Heart right ventricle (tissue), 16 donors: ENCODE measurements around the gene DGLUCY. TPM values are rescaled to one million over a fixed set of nuclear protein-coding genes. Genes with fewer than 3 reads are reported as not detected.

ENCODE experiments used
- ATAC-seq, 8 donors: fragments of 200-7000 bp; cut with Tn5 transposase; one replicate each; pipeline ENCODE4 v1.9.1; 2020; ENCODE audit warnings: mild to moderate bottlenecking in 8 of 8, moderate library complexity in 8 of 8, moderate number of reproducible peaks in 1 of 8
- DNase-seq, 2 donors: peaks; one replicate each; pipeline ENCODE4 v3.0.0-alpha.2; 2020
- H3K27ac ChIP-seq, 10 donors: fragments of 200-600 bp; sonication (generic) in 2 of 10; one replicate each; pipeline versions ENCODE4 v1.5.0 to v1.8.0; 2020 to 2022; ENCODE audit warnings: mild to moderate bottlenecking in 3 of 10
- H3K27me3 ChIP-seq, 7 donors: fragments of 200-600 bp; one replicate each; pipeline ENCODE4 v1.8.0; 2021 to 2022; ENCODE audit warnings: mild to moderate bottlenecking in 2 of 7
- H3K36me3 ChIP-seq, 9 donors: fragments of 200-600 bp; sonication (generic) in 1 of 9; one replicate each; pipeline versions ENCODE4 v1.5.0 to v1.8.0; 2020 to 2022; ENCODE audit warnings: mild to moderate bottlenecking in 2 of 9
- H3K4me1 ChIP-seq, 9 donors: fragments of 200-600 bp; sonication (generic) in 1 of 9; one replicate each; pipeline versions ENCODE4 v1.5.0 to v1.8.0; 2020 to 2022; ENCODE audit warnings: mild to moderate bottlenecking in 4 of 9
- H3K4me3 ChIP-seq, 10 donors: fragments of 200-600 bp; sonication (generic) in 2 of 10; one replicate each; pipeline versions ENCODE4 v1.5.0 to v1.8.0; 2020 to 2022; ENCODE audit warnings: mild to moderate bottlenecking in 7 of 10, moderate library complexity in 2 of 10
- H3K9me3 ChIP-seq, 11 donors: fragments of 200-600 bp in 10 of 11; sonication (generic) in 2 of 11; one replicate each; pipeline versions ENCODE4 v1.5.0 to v1.8.0; 2013 to 2022; ENCODE audit warnings: mild to moderate bottlenecking in 2 of 11, control low read depth in 1 of 11, moderate library complexity in 1 of 11
- WGBS, 2 donors: extraction: QIAGEN DNeasy Blood & Tissue Kit; methylation state at CpG; one replicate each; pipeline ENCODE4 v1.1.7; 2013; ENCODE audit warnings: inconsistent platforms in 1 of 2; 5-methylcytosine and 5-hydroxymethylcytosine counted together
- intact Hi-C, 10 donors: fragments of 100-400 bp; cut with DNase I; formaldehyde crosslinking; loops; one replicate each; pipeline versions ENCODE4 v1.11.1 to v1.14.2; 2022
- polyA plus RNA-seq, 2 donors: library from polyadenylated mRNA; stranded (reverse); fragments of 200-250 nt; gene quantifications; one replicate each; pipeline ENCODE4 v1.2.3, GENCODE V29; 2013
- total RNA-seq, 10 donors: library from RNA; stranded (reverse); fragmentation: NEBNext Ultra II Directional in 3 of 10; extraction: Animal tissue kit (Norgen Biotek cat#: 25700) in 3 of 10; gene quantifications; one replicate each; pipeline versions ENCODE4 v1.2.1 to v1.2.4, GENCODE V29; 2021 to 2023
- TF ChIP-seq, protein P1 (sequence below), 9 donors: fragments of 200-600 bp; sonication (generic) in 2 of 9; IDR thresholded peaks; one replicate each; pipeline versions ENCODE4 v1.5.0 to v1.8.0; 2021 to 2022; ENCODE audit warnings: antibody characterized with exemption in 9 of 9, mild to moderate bottlenecking in 5 of 9, moderate library complexity in 1 of 9
- donor health status: Arrhythmogenic right ventricular cardiomyopathy.
- donor health status: ischemic (EF 13 %, LVEDD 7.1; RV severe dilation, severe dysfunction).
- donor health status: healthy with polysubstance abuse.
- donor health status: DM: no; HTN: yes; CAD: no.
- donor health status: DM: no; HTN: no; CAD: no.
- donor health status: ischemic (EF 25% LVEDD 6.9; RV normal size, moderate dysfunction).
- donor health status: ischemic (EF 25% LVEDD 5.7; RV mildly dilated, moderate dysfunction).
- donor health status: healthy.
- donor health status: DM: yes; HTN: yes; CAD: no.
- donor health status: Ischemic cardiomyopathy.
- donor health status: ischemic (EF 35%, LVEDD 5.7; RV mildly dilated, moderate dysfunction).
- donor health status: nonischemic (EF 11% LVEDD 7.7; RV severe dilation, severe dysfunction).
- donor health status: DM: yes; HTN: yes; CAD: no.
- donor health status: PGD.
- donor health status: ischemic (EF 29% LVEDD 5.4; RV normal size, mild dysfunction).
- donor health status: nonischemic (EF 23%, LVEDD 6.1; RV moderate dilation, normal function).

DGLUCY gene
- total and polyA plus RNA-seq, 12 donors, result 43.5 to 270 (median 201) TPM

DNA sequence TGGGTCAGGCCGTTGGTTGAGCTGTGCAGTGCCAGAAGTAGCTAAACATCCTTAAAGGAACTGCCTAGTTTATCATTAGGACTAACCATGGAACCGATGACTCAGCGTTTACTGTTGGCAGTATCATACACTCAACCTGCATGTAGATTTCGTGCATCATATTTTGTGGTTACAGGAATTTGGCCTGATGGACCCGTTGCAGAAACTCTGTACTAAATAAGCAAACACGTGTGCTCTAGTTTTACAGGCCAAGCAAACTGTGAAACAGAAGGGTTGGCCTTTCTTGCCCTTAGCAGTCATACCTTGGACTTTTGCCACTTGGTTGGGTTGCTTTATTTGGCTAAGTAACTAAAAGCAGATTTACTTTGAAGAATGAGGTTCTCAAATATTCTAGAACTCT is 35.6 kb downstream of the DGLUCY start:
- intact Hi-C loops, result no loop called here
- TF ChIP-seq, protein P1, sequence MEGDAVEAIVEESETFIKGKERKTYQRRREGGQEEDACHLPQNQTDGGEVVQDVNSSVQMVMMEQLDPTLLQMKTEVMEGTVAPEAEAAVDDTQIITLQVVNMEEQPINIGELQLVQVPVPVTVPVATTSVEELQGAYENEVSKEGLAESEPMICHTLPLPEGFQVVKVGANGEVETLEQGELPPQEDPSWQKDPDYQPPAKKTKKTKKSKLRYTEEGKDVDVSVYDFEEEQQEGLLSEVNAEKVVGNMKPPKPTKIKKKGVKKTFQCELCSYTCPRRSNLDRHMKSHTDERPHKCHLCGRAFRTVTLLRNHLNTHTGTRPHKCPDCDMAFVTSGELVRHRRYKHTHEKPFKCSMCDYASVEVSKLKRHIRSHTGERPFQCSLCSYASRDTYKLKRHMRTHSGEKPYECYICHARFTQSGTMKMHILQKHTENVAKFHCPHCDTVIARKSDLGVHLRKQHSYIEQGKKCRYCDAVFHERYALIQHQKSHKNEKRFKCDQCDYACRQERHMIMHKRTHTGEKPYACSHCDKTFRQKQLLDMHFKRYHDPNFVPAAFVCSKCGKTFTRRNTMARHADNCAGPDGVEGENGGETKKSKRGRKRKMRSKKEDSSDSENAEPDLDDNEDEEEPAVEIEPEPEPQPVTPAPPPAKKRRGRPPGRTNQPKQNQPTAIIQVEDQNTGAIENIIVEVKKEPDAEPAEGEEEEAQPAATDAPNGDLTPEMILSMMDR (IDR thresholded peaks at IDR 0.05), result no peak
- WGBS, 2 donors, result 32 to 35% methylated on average over 6 of the region's 6 CpGs
- Histone ChIP-seq H3K36me3 (peaks cover 0 to 75% (median 14%) of the 10 kb centered on the region in 9 donors), H3K9me3 (no peaks in the 10 kb centered on the region), H3K4me3 (no peak overlapping the region), H3K27me3 (no peaks in the 10 kb centered on the region), H3K27ac (peak overlapping the region in 8 of 10 donors; percentile 17 to 66 (median 38)), H3K4me1 (peaks cover 2 to 50% (median 29%) of the 10 kb centered on the region in 9 donors)
- ATAC-seq (peak in 7 of 8 donors; percentile 20 to 73 (median 53)), DNase-seq (peak in 1 of 2 donors; percentile 63)

DNA sequence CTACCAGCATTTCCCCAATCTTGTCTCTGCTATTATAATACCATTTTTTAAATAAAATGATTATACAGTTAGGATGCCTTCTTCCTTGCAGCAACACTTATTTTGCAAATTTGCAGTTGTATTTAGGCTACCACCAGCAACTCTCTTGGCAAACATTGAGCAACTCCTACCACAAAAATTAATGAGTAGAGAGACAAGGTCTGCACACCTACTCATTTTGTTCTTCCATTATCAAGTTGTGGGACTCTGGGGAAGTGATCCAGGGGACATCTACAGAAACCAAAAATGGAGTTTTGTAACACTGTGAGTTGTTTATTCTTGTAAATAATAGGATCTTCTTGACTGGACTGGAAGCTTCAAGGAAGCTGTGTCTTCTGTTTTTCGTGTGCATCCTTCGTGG is 38.6 kb downstream of the DGLUCY start:
- H3K36me3 ChIP-seq, result peaks cover 0 to 58% (median 7%) of the 10 kb centered on the region in 9 donors
- H3K4me1 ChIP-seq, result peaks cover 2 to 45% (median 29%) of the 10 kb centered on the region in 9 donors
- intact Hi-C loops, result no loop called here
- no peaks in the 10 kb centered on the region for H3K9me3 ChIP-seq
- DNase-seq (no peak), ATAC-seq (no peak)
- H3K27ac ChIP-seq, result no peak overlapping the region
- no peak overlapping the region for H3K4me3 ChIP-seq
- H3K27me3 ChIP-seq, result no peaks in the 10 kb centered on the region
- 71 to 78% methylated on average over 2 of the region's 2 CpGs for WGBS, 2 donors
- TF ChIP-seq, protein P1 (IDR thresholded peaks at IDR 0.05), result no peak

DNA sequence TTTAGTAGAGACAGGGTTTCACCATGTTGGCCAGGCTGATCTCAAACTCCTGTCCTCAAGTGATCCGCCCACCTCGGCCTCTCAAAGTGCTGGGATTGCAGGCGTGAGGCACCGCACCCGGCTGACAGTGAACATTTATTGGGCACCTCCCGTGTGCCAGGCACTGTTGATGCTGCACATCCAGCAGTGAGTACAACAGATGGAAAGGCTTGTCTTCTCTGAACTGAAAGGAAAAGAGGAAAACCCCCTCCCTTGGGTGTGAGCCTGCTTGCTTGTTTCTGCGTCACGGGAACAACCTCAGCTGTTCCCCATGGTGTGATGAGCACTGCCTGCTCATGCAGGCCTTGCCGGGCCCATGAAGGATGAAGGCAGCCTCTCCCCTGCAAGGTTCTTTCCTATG is 39.5 kb downstream of the DGLUCY start:
- Histone ChIP-seq H3K9me3 (no peaks in the 10 kb centered on the region), H3K4me3 (no peak overlapping the region), H3K27me3 (no peaks in the 10 kb centered on the region), H3K4me1 (peaks cover 2 to 51% (median 29%) of the 10 kb centered on the region in 9 donors), H3K27ac (no peak overlapping the region), H3K36me3 (peaks cover 0 to 58% (median 12%) of the 10 kb centered on the region in 9 donors)
- intact Hi-C loops, result no loop called here
- ATAC-seq, result no peak
- 87 to 90% methylated on average over 9 of the region's 9 CpGs for WGBS, 2 donors
- TF ChIP-seq, protein P1 (IDR thresholded peaks at IDR 0.05), result no peak
- DNase-seq, result no peak

DNA sequence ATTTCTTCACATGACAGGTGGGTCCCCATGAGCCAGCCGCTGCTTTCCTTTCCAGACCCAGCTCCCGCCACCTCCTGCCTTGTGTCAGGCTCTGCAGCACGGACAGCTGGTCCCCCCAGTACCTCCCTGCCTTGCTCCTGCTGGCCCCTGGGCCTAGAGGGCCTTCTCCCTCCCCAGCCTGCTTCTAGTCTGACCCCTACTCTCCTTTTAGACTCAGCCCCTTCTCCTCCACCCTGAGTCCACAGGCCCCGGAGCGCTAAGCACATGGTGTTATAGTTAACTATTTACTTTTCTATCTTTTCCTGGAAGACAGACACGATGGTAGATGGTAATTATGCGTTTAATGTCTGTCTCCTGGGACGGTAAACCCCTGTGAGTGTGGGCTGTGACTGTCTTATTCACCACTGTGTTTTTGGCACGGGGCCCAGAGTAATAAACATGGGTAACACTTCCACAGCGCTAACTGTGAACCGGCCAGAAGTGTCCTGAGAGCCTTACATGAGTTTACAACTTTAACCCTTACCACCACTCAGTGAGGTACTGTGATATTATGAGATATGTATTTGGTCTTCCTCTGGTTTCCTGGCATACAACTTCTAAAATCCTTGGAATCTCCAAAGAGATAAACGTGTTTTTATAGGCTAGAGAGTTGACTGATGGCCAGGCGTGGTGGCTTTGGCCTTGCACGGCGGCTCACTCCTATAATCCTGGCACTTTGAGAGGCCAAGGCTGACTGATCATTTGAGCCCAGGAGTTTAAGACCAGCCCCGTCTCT is 41.2 kb downstream of the DGLUCY start:
- WGBS, 2 donors, result 36 to 37% methylated on average over 16 of the region's 16 CpGs
- Histone ChIP-seq H3K27me3 (no peaks in the 10 kb centered on the region), H3K27ac (peak overlapping the region in 4 of 10 donors; percentile 14 to 41 (median 37)), H3K36me3 (peaks cover 0 to 71% (median 24%) of the 10 kb centered on the region in 9 donors), H3K4me1 (peaks cover 0 to 47% (median 23%) of the 10 kb centered on the region in 9 donors), H3K4me3 (no peak overlapping the region), H3K9me3 (no peaks in the 10 kb centered on the region)
- ATAC-seq, result peak in 7 of 8 donors; percentile 49 to 77 (median 66)
- intact Hi-C loops, result loop anchor here in 1 of 10 donors (5.0 kb wide), 1 partner anchor 38 kb away; no protein-coding TSS in a partner anchor
- TF ChIP-seq, protein P1 (IDR thresholded peaks at IDR 0.05), result no peak
- peak in 1 of 2 donors; percentile 57 for DNase-seq
